ENCODE measurements around the gene PTPRN2. TPM values are rescaled to one million over a fixed set of nuclear protein-coding genes. Genes with fewer than 3 reads are reported as not detected.

PTPRN2 gene
- total and polyA plus RNA-seq, 2 of the 13 experiments (the other 11 are each of a cell fraction or from before 2014, with no cell fraction given): 2.5 to 24.2 TPM

- TF ChIP-seq E2F2 (CRISPR knock-in tag; IDR thresholded peaks at IDR 0.05; ENCODE audit: borderline replicate concordance) (no peak), FOSL2 (CRISPR knock-in tag; IDR thresholded peaks at IDR 0.05) (no peak), SRSF9 (IDR thresholded peaks at IDR 0.05; ENCODE audit: borderline replicate concordance, insufficient read depth, low read depth, low read length, poor library complexity, severe bottlenecking) (no peak), ZNF790 (CRISPR knock-in tag; IDR thresholded peaks at IDR 0.05; ENCODE audit: borderline replicate concordance) (no peak), HOMEZ (CRISPR knock-in tag; IDR thresholded peaks at IDR 0.05; ENCODE audit: low read depth) (no peak), ZBTB10 (CRISPR knock-in tag; IDR thresholded peaks at IDR 0.05; ENCODE audit: borderline replicate concordance) (no peak), KLF11 (CRISPR knock-in tag; IDR thresholded peaks at IDR 0.05) (no peak), ZNF564 (CRISPR knock-in tag; IDR thresholded peaks at IDR 0.05) (no peak), ZBTB3 (CRISPR knock-in tag; IDR thresholded peaks at IDR 0.05; ENCODE audit: borderline replicate concordance, low read depth) (no peak), KMT2B (CRISPR knock-in tag; IDR thresholded peaks at IDR 0.05) (no peak), GLMP (CRISPR knock-in tag; IDR thresholded peaks at IDR 0.05; ENCODE audit: borderline replicate concordance) (no peak), NR0B2 (CRISPR knock-in tag; IDR thresholded peaks at IDR 0.05) (no peak), ZNF225 (CRISPR knock-in tag; IDR thresholded peaks at IDR 0.05) (peak; percentile 22; the same call in 1 of the 2 replicates), TEAD2 (CRISPR knock-in tag; IDR thresholded peaks at IDR 0.05) (no peak), CBX1 (IDR thresholded peaks at IDR 0.05; ENCODE audit: low read depth) (no peak), ZNF557 (CRISPR knock-in tag; IDR thresholded peaks at IDR 0.05) (no peak)
Measured at GRCh38 chr7:158263110-158263963, 324.3 kb downstream of the PTPRN2 start (continued).
